ENCODE measurements around the gene SNCG.

SNCG gene

GRCh38 chr10:86941426-86941825 lies 17.0 kb upstream of the SNCG start:
- TF ChIP-seq CTCF (IDR thresholded peaks at IDR 0.05; ENCODE audit: control extremely low read depth, extremely low read depth, low read depth, missing control alignments): no peak
- POLR2A ChIA-PET: no interaction called here
- DNase-seq (ENCODE audit: extremely low spot score): no peak
- CTCF ChIA-PET: interaction anchor here (1.1 to 12.8 kb wide), 6 partner anchors 9 to 253 kb away, joined by 3 to 238 read pairs (median 4); partner anchors contain the start of genes ADIRF, MMRN2 and SNCG

- no peak for DNase-seq (ENCODE audit: extremely low spot score)
- ChIA-PET CTCF (interaction anchor here (1.5 to 12.8 kb wide), 4 partner anchors 10 to 253 kb away, joined by 3 to 238 read pairs (median 4); partner anchors contain the start of genes ADIRF, MMRN2 and SNCG), POLR2A (no interaction called here)
- no peak for TF ChIP-seq CTCF (IDR thresholded peaks at IDR 0.05; ENCODE audit: control extremely low read depth, extremely low read depth, low read depth, missing control alignments)
Measured at GRCh38 chr10:86941991-86942421, 16.4 kb upstream of the SNCG start.

GRCh38 chr10:86942441-86943315 lies 15.7 kb upstream of the SNCG start:
- TF ChIP-seq CTCF (IDR thresholded peaks at IDR 0.05; ENCODE audit: control extremely low read depth, extremely low read depth, low read depth, missing control alignments): no peak
- CTCF ChIA-PET: interaction anchor here (1.0 to 12.8 kb wide), 6 partner anchors 8 to 254 kb away, joined by 3 to 238 read pairs (median 4); partner anchors contain the start of genes ADIRF, MMRN2 and SNCG
- POLR2A ChIA-PET: interaction anchor here (0.6 kb wide), 1 partner anchor 108 kb away, joined by 3 read pairs; no protein-coding TSS in a partner anchor
- DNase-seq (ENCODE audit: extremely low spot score): no peak

GRCh38 chr10:86943316-86944030 lies 14.9 kb upstream of the SNCG start:
- DNase-seq (ENCODE audit: extremely low spot score): no peak
- POLR2A ChIA-PET: interaction anchor here (0.6 kb wide), 1 partner anchor 109 kb away, joined by 3 read pairs; no protein-coding TSS in a partner anchor
- no peak for TF ChIP-seq CTCF (IDR thresholded peaks at IDR 0.05; ENCODE audit: control extremely low read depth, extremely low read depth, low read depth, missing control alignments)
- CTCF ChIA-PET: interaction anchor here (1.0 to 12.8 kb wide), 4 partner anchors 9 to 233 kb away, joined by 3 to 238 read pairs (median 4); partner anchors contain the start of genes ADIRF, MMRN2 and SNCG

- ChIA-PET POLR2A (no interaction called here), CTCF (interaction anchor here (1.0 to 12.8 kb wide), 3 partner anchors 9 to 234 kb away, joined by 3 to 238 read pairs (median 3); partner anchors contain the start of genes ADIRF, MMRN2 and SNCG)
- DNase-seq (ENCODE audit: extremely low spot score): no peak
- TF ChIP-seq CTCF (IDR thresholded peaks at IDR 0.05; ENCODE audit: control extremely low read depth, extremely low read depth, low read depth, missing control alignments): no peak
Measured at GRCh38 chr10:86944031-86944419, 14.4 kb upstream of the SNCG start.

- CTCF ChIA-PET: interaction anchor here (12.8 kb wide), 1 partner anchor 19 kb away, joined by 238 read pairs; the partner anchor contains the start of genes ADIRF, MMRN2 and SNCG
- TF ChIP-seq CTCF (IDR thresholded peaks at IDR 0.05; ENCODE audit: control extremely low read depth, extremely low read depth, low read depth, missing control alignments): no peak
- POLR2A ChIA-PET: no interaction called here
- no peak for DNase-seq (ENCODE audit: extremely low spot score)
Measured at GRCh38 chr10:86944471-86944870, 13.9 kb upstream of the SNCG start.
